ENCODE data around the gene HOXB5.

Gene HOXB5

DNA sequence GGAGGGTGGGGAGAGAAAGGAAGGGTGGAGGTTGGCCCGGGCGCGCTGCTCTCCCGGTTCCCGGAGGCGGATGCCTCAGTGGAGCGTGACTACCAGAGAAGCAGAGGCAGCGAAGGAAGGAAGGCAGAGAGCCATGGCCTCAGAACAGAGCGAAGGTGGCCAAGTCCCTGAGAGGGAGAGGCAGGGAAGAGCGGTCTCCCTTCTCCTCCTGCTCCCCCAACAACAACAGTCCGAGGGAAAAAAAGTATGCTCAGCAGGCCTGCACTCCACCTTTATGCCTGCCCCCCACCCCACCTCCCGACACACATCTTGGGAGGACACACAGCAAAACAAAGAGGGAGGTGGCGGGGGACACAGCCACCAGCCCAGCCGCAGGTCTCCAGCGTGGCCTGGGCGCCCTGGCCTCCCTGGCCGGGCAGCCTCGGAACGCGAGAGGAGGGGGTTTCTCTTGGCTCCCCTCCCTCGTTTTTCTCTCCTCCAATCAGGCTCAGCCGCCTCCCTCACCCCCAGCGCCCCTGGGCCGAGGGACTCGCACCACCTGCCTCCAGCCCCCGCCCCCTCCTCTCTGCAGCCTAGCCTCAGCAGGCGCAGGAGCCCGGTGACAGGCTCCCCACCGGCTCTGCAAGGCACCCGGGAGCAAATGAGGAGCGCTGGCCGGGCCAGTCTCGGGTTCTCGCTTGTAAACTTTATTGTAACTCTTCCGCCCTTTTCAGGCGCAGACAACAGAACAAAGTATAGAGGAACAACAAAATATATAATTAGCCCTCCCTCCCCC is 18.3 kb upstream of the HOXB5 start:
- DNase-seq (ENCODE audit: low read depth, low spot score): peak; percentile 61
- TF ChIP-seq, protein P1, sequence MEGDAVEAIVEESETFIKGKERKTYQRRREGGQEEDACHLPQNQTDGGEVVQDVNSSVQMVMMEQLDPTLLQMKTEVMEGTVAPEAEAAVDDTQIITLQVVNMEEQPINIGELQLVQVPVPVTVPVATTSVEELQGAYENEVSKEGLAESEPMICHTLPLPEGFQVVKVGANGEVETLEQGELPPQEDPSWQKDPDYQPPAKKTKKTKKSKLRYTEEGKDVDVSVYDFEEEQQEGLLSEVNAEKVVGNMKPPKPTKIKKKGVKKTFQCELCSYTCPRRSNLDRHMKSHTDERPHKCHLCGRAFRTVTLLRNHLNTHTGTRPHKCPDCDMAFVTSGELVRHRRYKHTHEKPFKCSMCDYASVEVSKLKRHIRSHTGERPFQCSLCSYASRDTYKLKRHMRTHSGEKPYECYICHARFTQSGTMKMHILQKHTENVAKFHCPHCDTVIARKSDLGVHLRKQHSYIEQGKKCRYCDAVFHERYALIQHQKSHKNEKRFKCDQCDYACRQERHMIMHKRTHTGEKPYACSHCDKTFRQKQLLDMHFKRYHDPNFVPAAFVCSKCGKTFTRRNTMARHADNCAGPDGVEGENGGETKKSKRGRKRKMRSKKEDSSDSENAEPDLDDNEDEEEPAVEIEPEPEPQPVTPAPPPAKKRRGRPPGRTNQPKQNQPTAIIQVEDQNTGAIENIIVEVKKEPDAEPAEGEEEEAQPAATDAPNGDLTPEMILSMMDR (IDR thresholded peaks at IDR 0.05; ENCODE audit: low read depth, low read length): no peak
- in situ Hi-C loops (cut with HindIII; ENCODE audit: low sequenced_read_pairs): no loop called here
- peak overlapping the region; percentile 75 for H3K4me3 ChIP-seq (ENCODE audit: low read depth, low read length)

DNA sequence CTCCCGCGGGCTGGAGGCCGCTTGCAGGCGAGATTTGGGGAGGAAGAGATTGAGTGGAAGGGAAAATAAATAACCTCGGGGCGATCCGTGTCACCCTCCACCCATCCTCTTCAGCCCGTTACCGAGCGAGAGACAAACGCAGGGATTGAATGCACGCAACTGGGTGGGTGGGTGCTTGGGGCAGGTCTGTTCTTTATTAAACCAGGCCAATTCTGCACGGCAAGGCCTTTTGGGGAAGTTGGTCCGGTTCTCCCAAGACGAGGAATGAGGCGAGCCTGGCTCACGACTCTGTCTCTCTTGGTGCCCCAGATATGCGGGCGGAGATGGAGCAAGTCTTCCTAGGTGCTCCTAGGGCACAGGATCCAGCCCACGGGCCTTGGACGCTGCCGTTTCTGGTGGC is 17.6 kb upstream of the HOXB5 start:
- peak; percentile 49 for DNase-seq (ENCODE audit: low read depth, low spot score)
- H3K4me3 ChIP-seq (ENCODE audit: low read depth, low read length): peak overlapping the region; percentile 75
- in situ Hi-C loops (cut with HindIII; ENCODE audit: low sequenced_read_pairs): no loop called here
- TF ChIP-seq, protein P1 (IDR thresholded peaks at IDR 0.05; ENCODE audit: low read depth, low read length): no peak

DNA sequence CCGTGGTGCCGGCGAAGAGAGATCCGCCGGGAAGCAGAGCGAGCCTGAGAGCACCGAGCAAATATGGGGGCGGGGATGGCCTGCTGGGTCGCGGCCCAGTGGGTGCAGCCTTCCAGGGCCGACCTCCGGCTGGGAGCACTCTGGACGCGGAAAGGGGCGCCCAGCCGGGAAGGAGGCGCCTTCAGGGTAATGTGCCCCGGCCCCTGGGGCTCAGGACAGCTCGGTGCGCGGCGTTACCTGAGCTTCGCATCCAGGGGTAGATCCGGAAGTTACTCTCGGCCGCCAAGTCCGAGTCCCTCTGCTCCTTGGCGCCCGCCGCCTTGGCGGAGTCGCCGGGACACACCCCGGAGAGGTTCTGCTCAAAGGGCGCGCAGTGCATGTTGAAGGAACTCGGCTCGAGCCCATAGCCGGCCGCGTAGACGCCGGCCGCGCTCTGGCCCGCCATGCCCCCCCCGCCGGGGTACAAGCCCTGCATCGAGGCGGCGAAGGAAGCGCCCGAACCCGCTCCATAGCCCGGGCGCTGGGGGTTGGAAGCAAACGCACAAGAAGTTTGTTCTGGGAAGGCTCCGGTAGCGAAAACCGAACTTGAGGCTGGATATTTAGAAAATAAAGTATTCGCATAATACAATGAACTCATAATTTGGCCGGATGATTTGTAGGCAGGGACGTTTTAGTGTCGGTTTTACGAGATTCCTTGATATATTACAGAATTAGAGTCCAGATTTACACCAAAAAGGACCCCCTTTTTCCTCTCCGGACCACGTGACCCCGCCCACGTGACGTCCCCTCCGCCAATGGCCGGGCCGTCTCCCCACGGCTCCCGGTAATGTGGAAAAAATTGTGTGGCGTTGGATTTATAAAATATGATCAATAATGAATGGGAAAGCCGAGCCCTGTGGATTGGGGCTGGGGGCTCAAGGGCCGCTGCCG is 17.0 kb upstream of the HOXB5 start, which contains the start of gene HOXB7:
HOXB7 (minus strand) TSS at position 736 of the 930 bp plus-strand sequence; CDS start at position 637, 99 bp downstream.
- peak; percentile 80 for DNase-seq (ENCODE audit: low read depth, low spot score)
- in situ Hi-C loops (cut with HindIII; ENCODE audit: low sequenced_read_pairs): no loop called here
- TF ChIP-seq, protein P1 (IDR thresholded peaks at IDR 0.05; ENCODE audit: low read depth, low read length): no peak
- H3K4me3 ChIP-seq (ENCODE audit: low read depth, low read length): peak within 1 kb of the TSS; percentile 75

- in situ Hi-C loops (cut with HindIII; ENCODE audit: low sequenced_read_pairs): no loop called here
- TF ChIP-seq, protein P1 (IDR thresholded peaks at IDR 0.05; ENCODE audit: low read depth, low read length): no peak
- peak overlapping the region; percentile 75 for H3K4me3 ChIP-seq (ENCODE audit: low read depth, low read length)
- DNase-seq (ENCODE audit: low read depth, low spot score): peak; percentile 7
Measured at GRCh38 chr17:48609759-48610281, 16.2 kb upstream of the HOXB5 start.

- H3K4me3 ChIP-seq (ENCODE audit: low read depth, low read length): peak overlapping the region; percentile 75
- in situ Hi-C loops (cut with HindIII; ENCODE audit: low sequenced_read_pairs): no loop called here
Measured at GRCh38 chr17:48609033-48609432, 15.5 kb upstream of the HOXB5 start.

GRCh38 chr17:48608494-48608834 is 14.9 kb upstream of the HOXB5 start:
- peak overlapping the region; percentile 75 for H3K4me3 ChIP-seq (ENCODE audit: low read depth, low read length)
- DNase-seq (ENCODE audit: low read depth, low spot score): peak; percentile 27
- in situ Hi-C loops (cut with HindIII; ENCODE audit: low sequenced_read_pairs): no loop called here
- TF ChIP-seq, protein P1 (IDR thresholded peaks at IDR 0.05; ENCODE audit: low read depth, low read length): no peak

More at GRCh38 chr17:48609033-48609432, 15.5 kb upstream of the HOXB5 start:
- peak; percentile 54 for DNase-seq (ENCODE audit: low read depth, low spot score)
- TF ChIP-seq, protein P1 (IDR thresholded peaks at IDR 0.05; ENCODE audit: low read depth, low read length): no peak
